Measurements from ENCODE around the gene ANKS1A.
"Not testable (repeated sequence)": the region's sequence is repeated elsewhere in the genome, so short reads cannot be mapped to it uniquely, and the experiment has no call there.

The ANKS1A gene

GRCh38 chr6:35138191-35138590 lies 249.1 kb downstream of the ANKS1A start:
- not testable (repeated sequence) for DNase-seq

GRCh38 chr6:35139470-35139869 lies 250.4 kb downstream of the ANKS1A start:
- DNase-seq = no peak

GRCh38 chr6:35139924-35140638 lies 251.0 kb downstream of the ANKS1A start:
- DNase-seq = peak; percentile 70

- DNase-seq = no peak
Observed at GRCh38 chr6:35140639-35141006, 251.6 kb downstream of the ANKS1A start.

All from activated CD4-positive, alpha-beta T cell treated with anti-CD3 and anti-CD28 coated beads, Interleukin-10, Interleukin-2, amounts not matched to agents 100 ng/mL and 50 ng/mL, durations not matched to agents 16 hours and 8 hours (primary cell).